GM19397 (cell line): ENCODE data around the gene FAT1.
"Not testable (repeated sequence)": the region's sequence is repeated elsewhere in the genome, so short reads cannot be mapped to it uniquely, and the experiment has no call there.

Experiments used
- ATAC-seq: cut with Tn5 transposase; IDR thresholded peaks from one replicate; pipeline ENCODE4 v1.9.1; 2021; ENCODE audit warnings: mild to moderate bottlenecking, moderate library complexity; ENCODE audit not compliant: unreplicated experiment

The FAT1 gene

DNA sequence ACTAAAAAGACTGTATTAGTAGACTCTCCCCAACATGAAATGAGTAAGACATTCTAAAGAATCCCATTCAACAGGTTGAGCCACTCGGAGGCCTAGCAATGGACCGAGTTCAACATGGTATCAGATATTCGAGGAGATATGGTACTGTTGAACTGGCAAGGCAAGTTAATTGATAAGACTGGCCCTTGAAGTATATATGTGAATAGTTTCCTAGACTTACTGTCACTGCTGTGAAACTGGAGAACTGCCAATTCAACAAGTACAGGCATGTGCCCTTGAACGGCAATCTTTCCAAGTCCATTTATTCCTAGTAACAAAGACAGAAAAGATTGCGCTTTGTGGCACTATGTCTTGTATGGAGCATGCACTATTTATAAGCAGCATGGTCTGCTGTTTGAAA is 24.4 kb downstream of the FAT1 start:
- no peak for ATAC-seq

DNA sequence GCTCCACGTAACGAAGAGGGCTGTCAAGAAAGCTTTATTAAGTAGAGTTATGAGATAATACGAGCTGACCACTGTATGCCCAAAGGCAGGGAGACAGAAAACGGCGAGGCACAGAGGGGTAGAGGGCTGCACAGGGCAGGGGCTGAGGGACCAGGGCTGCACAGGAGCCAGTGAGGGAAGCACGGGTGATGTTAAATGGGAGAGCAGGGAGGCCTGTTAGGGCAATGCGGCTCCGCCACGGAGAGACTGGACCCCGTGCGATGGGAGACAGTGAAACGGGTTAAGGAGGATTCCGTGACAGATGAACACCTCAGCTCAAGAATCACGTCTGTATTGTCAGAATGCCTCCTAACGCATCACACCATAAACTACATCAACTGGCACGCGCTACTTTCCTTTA is 25.1 kb downstream of the FAT1 start:
- ATAC-seq, result no peak

DNA sequence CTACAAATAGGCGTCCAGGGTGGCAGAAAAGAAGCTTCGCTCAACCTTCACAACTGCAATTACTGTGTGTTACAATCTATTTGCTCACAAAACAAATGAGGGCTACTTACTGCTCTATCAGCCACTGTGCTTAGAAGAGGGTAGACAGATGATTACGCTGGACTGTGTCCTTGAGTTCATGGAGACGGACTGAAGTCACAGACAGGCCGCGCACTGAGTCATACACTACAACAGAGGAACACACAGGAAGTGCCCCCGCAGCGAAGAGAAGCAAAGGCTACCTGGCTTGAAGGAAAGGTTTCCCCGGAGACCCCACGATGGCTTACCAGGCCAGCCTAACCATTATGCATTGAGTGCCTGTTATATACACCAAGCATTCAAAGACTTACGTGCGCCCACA is 25.6 kb downstream of the FAT1 start:
- ATAC-seq, result no peak

DNA sequence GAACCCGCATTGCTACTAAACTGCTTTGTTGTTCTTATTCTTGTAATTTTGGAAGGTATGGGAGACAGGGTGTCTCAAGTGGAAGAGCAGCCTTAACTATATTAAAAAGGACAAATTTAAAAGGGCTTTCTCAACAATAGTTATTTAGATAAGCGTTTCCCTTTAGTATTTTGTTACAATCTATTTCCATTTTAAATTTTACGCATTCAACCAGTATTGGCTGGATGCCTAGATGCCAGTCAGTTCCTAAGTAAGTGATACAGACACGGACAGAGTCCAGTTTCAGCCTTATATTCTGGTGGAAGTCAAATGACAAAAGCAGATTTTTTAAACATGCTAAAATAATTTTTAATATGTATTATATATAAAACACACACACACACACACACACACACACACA is 28.3 kb downstream of the FAT1 start:
- ATAC-seq, result no peak

DNA sequence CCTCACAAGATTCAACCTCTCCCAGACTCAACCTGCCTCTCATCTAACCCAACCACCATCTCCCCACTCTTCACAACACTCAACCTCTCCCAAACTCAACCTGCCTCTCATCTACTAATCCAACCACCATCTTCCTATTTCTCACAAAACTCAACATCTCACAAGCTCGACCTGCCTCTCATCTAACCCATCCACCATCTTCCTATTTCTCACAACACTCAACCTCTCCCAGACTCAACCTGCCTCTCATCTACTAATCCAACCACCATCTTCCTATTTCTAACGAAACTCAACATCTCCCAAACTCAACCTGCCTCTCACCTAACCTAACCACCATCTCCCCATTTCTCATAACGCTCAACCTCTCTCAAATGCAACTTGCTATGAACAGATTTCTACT is 29.8 kb downstream of the FAT1 start:
- ATAC-seq, result no peak

DNA sequence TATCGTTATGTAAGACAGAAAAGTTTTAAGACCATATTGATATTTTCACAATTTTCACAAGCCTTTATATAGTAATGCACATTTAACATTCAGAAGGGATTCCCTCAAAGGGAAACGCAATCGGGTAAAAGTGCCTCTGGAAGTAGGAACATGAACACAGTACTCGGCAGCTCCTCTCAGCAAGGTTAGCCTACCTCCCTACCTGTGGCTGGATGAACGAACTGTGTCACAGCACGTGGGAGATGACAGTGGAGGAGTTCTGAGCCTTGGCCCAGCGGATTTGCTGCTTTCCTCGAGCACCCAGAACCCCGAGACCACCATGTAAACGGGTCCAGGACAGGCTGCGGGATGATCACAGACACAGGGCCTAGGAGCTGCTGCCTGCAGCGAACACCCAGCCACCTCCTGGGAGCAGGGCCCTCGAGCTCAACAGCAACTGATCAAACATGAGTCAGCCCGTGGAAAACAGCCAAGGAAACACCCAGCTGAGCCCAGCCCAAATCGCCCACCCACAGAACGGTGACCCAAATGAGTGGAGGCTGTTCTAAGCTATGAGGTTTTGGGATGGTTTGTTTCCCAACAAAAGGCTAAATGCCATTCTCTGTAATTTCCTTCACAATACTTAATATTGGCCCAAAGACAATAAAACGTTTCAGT is 30.4 kb downstream of the FAT1 start:
- ATAC-seq, result no peak

DNA sequence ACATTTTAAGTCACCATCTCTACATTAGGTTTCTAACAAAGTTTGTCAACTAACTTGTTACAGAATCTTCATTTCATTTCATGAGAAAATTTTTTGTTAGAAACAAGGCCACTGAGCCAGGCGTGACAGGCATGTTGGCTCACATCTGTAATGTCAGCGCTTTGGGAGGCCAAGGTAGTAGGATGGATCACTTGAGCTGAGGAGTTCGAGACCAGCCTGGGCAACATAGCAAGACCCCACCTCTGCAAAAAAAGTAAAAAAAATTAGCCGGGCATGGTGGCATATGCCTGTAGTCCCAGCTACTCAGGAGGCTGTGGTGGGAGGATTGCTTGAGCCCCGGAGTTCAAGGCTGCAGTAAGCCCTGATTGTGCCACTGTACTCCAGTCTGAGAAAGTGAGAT is 32.3 kb downstream of the FAT1 start:
- ATAC-seq, result no peak

DNA sequence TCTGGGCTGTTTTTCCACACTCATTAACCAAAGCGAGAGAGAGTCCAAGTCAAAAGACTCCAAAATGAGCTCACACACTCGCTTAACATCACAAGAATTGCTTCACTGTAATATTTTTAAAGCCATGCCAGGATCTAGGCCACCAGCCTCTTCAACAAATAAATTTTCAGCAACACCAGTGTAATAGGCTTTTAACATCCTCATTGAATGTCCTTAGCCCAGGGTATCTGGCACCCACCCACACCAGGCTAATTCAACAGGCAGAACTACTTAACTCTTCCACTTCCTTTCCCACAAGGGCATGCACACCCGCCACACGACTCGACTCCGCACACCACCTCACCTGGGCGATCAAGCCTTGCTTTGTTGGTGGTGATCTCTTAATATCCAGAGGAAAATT is 34.2 kb downstream of the FAT1 start:
- no peak for ATAC-seq

DNA sequence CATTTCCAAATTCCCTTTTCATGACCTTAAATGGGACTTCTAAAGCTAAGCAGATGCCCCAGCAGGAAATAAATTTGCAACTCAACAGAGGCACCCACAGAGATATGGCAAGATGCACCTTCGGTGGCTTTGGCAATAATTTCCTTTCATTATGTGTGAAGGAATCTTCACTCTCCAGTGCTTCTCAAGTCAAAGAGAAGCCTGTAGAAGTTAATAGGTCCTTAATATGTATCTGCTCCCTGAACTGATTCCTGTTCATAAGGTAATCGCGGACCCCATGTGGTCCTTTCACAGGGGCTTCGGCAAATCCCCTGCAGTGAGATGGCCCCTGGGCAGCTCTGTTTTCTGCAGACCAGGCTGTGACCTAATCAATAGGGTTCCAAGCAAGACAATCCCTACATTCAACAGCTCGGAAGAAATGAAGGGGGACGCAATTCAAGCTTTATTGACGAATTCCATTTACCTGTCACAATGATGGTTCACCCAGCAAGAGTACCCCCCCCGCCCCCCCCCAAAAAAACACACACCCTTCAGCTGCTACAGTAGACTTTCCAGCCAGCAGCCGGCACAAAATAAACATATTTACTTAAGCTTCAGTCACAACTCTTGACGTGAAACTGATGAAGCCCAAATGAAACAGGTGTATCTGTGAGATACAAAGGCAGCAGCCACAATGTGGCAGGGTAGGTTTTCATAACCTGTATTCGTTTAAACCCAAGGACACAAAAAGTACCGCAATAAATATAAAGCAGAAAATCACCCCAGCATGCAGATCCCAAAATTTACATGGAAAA is 35.3 kb downstream of the FAT1 start:
- no peak for ATAC-seq

DNA sequence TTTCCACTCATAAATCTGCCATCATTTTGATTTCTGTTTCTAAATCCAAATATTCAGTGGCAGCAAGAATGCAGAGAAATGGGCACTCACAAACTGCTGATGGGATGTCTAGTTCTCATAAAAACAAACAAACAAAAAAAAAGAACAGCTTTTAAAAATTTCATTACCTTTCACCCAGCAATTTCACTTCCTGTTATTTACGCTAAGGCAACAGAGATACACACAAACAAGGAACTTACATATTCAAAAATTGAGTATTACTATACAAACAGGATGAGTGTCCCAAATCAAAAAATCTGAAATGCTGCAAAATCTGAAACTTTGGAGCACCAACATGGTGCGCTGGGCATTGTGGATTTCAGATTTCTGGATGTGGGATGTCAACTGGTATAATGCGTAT is 36.4 kb downstream of the FAT1 start:
- no peak for ATAC-seq

DNA sequence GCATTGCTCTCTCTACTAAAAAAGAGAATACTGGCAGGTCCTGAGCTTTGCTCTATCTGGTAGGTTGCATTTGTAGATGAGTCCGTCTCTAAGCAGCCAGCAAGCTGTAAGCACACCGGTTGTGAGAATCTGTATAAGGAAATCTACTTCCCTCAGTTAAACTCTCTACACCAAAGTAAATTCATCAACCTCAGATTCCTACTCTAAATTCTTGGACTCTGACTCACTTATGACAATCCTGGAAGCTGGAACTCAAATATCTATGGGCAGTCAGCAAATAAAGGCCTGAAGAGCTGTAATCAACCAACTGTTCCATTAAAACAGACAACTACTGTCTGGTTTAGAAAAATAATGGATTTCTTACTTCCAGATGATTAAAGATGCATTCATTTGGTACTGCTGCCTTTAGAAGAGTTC is 37.9 kb downstream of the FAT1 start:
- no peak for ATAC-seq

DNA sequence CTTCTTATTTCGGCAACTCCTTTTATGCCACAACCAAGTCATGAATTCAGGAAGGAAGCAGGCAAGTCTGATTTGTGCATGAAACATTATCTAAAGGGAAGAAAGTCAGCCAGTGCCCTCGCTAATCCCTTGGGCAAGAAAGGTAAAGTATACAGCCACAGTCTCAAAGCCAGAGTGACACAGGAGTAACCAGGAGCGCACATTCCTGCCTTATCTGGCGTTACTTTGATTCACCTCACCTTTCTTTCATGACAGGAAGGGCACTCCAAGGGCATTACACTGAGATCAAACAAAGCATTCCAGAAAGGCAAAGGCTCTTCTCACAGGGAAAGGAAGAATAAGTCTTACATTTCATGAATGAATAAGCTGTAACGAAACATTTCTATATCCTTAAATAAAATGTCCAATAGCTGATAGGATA is 38.8 kb downstream of the FAT1 start:
- ATAC-seq, result no peak

DNA sequence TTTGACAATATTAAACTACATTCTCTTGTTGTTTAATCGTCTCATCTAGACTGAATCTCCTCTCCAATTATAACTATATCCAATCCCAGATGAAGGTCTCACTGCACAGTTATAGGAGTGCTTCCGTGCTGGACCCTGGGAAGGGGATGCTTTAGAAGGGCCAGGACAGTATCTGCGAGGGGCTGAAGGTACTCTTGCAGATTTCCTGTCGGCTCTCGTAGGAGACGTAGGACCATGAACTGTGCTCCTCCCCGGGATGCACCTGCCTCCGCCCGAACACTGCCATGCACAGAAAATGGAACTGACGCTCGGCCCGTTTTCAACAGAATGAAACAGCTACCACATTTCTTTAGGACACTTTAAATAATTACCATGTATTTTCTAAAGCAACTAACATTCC is 39.4 kb downstream of the FAT1 start:
- no peak for ATAC-seq

DNA sequence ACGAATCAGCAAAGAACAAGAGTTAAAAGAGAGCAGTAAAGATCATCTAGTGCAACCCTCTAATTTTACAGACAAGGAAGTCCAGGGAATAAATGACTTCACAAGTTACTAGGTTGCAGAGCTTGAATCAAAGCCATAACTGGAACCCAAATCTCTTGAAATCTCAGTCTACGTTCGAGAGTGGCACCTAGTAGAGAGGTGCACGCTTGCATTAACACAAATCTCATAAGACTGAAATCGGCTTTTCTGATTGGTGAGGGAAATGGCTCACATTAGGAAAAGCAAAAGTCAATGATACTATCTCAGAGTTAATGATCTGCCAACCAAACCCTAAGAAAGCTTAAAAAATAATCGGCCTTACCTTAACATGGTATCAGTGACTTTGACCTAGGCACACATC is 43.0 kb downstream of the FAT1 start:
- ATAC-seq, result no peak

DNA sequence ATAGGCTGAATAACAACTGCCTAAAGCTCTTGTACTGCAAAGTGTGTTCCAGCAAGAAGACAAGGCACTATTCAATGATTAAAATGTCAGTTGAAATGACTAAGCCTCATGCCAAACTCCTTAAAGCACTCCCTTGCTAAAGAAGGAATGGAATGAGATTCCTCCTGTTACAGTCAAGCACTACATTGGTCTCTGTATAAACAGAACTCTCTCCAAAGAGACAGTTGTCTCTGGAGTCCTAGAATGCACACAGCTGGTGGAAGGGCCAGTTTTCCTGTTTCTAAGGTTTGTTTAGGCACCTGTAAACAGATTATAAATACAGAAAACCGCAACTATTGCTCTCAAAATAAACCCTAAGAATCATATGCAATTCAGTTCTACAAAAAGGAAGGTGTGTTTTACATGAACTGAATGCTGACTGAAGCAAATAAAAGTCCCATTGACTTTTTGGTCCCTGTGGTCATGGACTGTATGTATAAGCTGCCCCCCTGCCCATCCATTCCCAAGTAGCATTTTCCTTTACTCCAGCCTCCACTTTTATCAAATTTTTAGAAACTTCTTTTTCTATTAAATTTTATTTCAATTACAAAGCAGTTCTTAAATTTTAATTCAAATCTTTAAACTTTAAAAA is 47.0 kb downstream of the FAT1 start:
- ATAC-seq, result no peak

DNA sequence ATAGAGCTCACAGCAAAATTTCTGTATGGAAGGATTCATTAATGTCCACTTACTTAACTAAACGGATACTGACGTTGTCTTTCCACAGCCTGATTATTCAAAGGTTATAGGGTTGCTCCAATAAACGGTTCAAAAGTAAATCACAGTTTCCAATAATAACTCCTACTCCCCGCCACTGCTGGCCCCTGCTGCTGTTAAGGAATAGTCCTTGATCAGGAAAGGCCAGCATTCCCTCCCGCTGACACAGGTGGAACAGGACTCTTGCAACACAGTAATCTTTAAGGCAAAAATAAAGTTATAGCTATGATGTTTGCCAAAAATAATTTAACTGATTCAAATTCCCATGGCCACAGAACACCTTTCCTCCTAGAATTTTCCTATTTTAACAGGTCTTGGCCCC is 53.9 kb downstream of the FAT1 start:
- no peak for ATAC-seq

DNA sequence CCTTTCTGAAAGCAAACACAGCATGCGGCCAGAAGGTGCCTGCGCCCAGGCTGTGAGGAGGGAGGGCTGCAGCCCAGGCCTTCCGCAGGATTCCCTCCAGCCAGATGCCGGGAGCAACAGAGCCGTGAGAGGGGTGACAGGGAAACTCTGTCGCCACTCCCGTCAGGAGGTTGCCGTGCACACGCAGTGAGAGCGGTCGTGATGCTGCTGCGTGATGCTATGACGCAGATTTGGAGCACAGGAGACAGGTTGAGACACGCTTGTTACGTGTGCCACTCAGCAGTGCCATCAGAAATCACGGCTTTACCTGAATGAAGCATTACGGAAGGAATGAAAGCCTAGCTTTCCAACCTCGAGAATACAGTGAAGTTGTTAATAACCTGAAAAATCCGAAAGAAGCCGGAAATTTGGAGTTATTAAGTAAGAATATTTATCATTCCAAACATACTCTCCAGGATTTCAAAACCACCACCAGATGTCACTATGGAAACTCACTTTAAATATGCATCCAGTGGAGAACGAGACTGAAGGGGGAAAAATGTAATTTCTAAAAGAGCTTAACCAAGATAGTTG is 54.4 kb downstream of the FAT1 start:
- no peak for ATAC-seq

DNA sequence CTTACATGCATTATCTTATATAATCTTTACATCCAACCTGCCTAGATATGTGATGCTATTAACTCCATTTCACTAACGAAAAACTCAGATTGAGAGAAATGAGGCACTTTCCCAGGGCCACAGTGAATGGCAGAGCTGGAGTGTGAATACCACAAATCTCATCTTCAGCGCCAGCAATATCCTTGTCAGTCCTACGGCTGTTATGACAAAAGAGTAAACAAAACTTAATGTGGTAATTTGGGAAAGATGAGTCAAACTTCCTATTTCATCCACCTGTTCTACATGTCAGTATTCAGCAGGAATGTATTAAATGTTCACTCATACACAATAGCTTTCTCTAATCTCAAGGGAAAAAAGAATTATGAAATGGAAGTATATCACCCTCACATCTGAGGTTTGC is 56.9 kb downstream of the FAT1 start:
- ATAC-seq, result no peak

DNA sequence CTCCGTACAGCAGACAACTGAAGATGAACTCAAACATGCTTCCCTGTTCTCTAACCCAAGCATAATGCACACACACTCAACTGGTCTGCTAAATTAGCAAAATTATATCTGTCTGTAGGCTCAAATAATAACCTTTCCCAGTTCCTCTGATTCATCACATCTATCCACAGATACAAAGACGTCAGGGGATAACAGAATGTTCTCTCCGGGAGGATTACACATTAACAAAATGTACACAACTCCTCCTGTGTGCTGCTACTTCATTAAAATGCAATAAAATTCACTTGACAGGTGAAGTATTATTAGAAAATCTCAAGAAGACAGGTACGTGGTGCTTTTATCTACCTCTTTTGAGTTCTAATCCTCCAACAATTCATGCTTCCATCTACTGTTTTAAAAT is 57.4 kb downstream of the FAT1 start:
- no peak for ATAC-seq

DNA sequence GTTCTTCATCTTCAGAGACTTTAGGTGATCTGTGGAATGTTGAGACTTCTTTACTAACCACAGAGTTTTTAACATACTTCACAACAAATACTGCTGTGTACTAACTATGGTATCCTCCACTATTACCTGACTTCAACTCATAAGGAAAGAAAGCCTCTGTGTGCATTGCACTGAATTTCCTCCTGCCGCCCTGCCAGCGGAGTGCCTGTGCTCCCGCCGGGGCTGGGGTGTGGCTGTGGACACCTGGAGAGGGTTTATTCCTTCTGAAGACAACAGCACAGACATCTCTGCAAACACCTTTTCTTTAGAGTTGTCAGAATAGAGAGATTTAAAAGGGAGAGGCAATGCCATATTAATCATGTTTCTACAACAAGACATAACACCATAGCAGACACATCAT is 63.3 kb downstream of the FAT1 start:
- ATAC-seq, result no peak

DNA sequence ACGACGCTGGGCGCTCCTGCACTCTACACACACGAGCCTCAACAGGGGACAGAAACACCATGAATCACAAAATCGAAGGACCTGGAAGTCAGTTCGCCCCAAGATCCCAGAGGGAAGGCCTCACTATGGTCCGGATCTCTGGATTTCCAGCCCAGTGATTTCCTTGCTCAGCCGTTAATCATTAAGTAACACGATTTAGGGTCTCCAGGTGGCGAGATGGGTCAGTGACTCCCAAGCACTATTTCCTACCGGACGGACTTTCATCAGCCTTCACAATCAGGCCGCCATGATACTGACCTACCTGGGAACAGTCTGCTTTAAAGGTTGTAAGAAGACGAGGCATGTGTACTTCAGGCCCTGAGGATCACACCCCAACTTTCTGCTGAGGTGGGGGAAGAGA is 63.7 kb downstream of the FAT1 start:
- ATAC-seq, result no peak

DNA sequence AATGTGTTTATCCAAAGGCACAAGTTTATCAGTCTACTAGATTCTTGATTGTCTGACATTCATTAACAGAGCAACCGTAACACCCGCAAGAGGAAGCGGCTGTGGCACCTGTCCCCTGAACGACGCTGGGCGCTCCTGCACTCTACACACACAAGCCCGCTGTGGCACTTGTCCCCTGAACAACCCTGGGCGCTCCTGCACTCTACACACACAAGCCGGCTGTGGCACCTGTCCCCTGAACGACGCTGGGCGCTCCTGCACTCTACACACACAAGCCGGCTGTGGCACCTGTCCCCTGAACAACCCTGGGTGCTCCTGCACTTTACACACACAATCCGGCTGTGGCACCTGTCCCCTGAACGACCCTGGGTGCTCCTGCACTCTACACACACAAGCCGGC is 64.2 kb downstream of the FAT1 start:
- not testable (repeated sequence) for ATAC-seq
